Measurements from ENCODE around the gene TDRD7. TPM values are rescaled to one million over a fixed set of nuclear protein-coding genes. Genes with fewer than 3 reads are reported as not detected.

Gene TDRD7
- total RNA-seq, 1 donor from 2014 or later: 8.1 TPM

DNA sequence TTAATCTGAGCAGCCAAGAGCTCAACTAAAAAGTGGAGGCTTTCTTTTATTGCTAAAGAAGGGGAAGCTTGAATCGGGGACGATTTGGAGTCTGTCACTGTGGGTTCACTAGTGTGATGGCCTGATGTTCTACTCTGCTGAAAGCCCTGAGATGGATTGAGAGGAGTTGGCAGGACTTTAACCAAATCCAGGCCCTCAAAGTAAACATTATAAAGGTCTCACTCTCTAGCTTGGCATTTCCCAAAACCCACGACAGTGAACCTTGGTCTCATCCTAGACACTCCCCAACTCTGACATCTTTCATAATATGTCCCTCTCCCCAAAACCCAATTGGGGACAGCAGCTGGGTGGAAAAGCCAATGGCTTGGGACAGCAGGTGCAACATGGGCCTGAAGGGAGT lies 122.3 kb downstream of the TDRD7 start:
- H3K9me3 Mint-ChIP-seq: no peaks in the 10 kb centered on the region

DNA sequence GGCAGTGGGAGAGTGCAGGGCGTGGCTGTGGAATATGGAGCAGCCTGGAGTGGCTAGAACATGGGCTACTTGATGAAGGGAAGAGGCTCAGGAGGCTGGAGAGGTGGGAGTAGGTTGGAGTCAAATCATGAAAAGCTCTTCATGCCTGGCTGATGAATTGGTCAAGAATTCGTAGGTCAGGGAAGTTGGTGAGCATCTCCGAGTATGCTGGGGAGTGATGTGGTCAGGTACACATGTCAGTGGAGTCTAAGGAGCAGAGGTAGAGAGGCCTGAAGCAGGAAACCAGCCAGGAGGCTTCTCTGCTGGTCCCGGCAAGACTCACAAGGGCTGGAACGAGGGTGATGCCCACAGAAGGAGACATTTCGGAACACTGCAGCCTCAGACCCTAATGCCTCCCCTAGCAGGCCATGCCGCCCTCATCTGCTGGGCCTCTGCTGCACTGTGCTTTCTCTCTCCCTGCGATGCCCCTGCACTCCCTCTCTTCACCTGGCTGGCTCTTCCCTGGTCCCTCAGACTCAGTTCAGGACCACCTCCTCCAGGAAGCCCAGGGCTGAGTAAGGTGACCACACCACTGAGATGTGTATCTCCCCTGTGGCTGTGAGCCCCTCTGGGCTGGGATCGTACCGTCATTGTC lies 123.2 kb downstream of the TDRD7 start:
- H3K4me3 ChIP-seq: no peak overlapping the region
- H3K9me3 Mint-ChIP-seq: no peaks in the 10 kb centered on the region
- no peak overlapping the region for H3K9ac ChIP-seq
- H2AFZ ChIP-seq (replicated peaks): no peak overlapping the region
- H3K36me3 ChIP-seq: no peaks in the 10 kb centered on the region
- no peak overlapping the region for H3K4me3 Mint-ChIP-seq
- no peaks in the 10 kb centered on the region for H3F3A ChIP-seq (ENCODE audit: low read depth)
- H3K4me1 ChIP-seq: no peaks in the 10 kb centered on the region
- no peak overlapping the region for H3K27ac Mint-ChIP-seq
- H3K27ac ChIP-seq: no peak overlapping the region
- TF ChIP-seq EZH2 (IDR thresholded peaks at IDR 0.05) (no peak), EZH2phosphoT487 (IDR thresholded peaks at IDR 0.05) (no peak)
- TF ChIP-seq, protein P1, sequence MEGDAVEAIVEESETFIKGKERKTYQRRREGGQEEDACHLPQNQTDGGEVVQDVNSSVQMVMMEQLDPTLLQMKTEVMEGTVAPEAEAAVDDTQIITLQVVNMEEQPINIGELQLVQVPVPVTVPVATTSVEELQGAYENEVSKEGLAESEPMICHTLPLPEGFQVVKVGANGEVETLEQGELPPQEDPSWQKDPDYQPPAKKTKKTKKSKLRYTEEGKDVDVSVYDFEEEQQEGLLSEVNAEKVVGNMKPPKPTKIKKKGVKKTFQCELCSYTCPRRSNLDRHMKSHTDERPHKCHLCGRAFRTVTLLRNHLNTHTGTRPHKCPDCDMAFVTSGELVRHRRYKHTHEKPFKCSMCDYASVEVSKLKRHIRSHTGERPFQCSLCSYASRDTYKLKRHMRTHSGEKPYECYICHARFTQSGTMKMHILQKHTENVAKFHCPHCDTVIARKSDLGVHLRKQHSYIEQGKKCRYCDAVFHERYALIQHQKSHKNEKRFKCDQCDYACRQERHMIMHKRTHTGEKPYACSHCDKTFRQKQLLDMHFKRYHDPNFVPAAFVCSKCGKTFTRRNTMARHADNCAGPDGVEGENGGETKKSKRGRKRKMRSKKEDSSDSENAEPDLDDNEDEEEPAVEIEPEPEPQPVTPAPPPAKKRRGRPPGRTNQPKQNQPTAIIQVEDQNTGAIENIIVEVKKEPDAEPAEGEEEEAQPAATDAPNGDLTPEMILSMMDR (IDR thresholded peaks at IDR 0.05): no peak
- DNase-seq (ENCODE audit: low spot score): no peak
- no peaks in the 10 kb centered on the region for H3K79me2 ChIP-seq (ENCODE audit: low read depth)
- H3K9me3 ChIP-seq (ENCODE audit: low read depth): no peaks in the 10 kb centered on the region
- H3K27me3 Mint-ChIP-seq (ENCODE audit: insufficient read depth, low read depth): no peaks in the 10 kb centered on the region
- no peaks in the 10 kb centered on the region for H3K36me3 Mint-ChIP-seq
- H3K4me2 ChIP-seq: no peak overlapping the region
- no peaks in the 10 kb centered on the region for H3K27me3 ChIP-seq
- H3K4me1 Mint-ChIP-seq: peaks cover 6% of the 10 kb centered on the region
- H4K20me1 ChIP-seq (ENCODE audit: low read depth): no peaks in the 10 kb centered on the region

More for the DNA sequence above, 122.3 kb downstream of the TDRD7 start:
- H4K20me1 ChIP-seq (ENCODE audit: low read depth): no peaks in the 10 kb centered on the region
- no peak for DNase-seq (ENCODE audit: low spot score)
- H3K79me2 ChIP-seq (ENCODE audit: low read depth): no peaks in the 10 kb centered on the region
- no peak overlapping the region for H3K4me3 ChIP-seq
- H3K36me3 Mint-ChIP-seq: no peaks in the 10 kb centered on the region
- H3K9me3 ChIP-seq (ENCODE audit: low read depth): no peaks in the 10 kb centered on the region
- H3K4me2 ChIP-seq: no peak overlapping the region
- H3F3A ChIP-seq (ENCODE audit: low read depth): peaks cover under 1% of the 10 kb centered on the region
- no peaks in the 10 kb centered on the region for H3K27me3 ChIP-seq
- no peak overlapping the region for H3K27ac Mint-ChIP-seq
- H3K9ac ChIP-seq: no peak overlapping the region
- no peak overlapping the region for H3K27ac ChIP-seq
- H3K4me1 ChIP-seq: no peaks in the 10 kb centered on the region
- TF ChIP-seq, protein P1 (IDR thresholded peaks at IDR 0.05): no peak
- no peak overlapping the region for H2AFZ ChIP-seq (replicated peaks)
- peaks cover 4% of the 10 kb centered on the region for H3K27me3 Mint-ChIP-seq (ENCODE audit: insufficient read depth, low read depth)
- H3K4me3 Mint-ChIP-seq: no peak overlapping the region
- H3K4me1 Mint-ChIP-seq: peaks cover 6% of the 10 kb centered on the region
- H3K36me3 ChIP-seq: no peaks in the 10 kb centered on the region

DNA sequence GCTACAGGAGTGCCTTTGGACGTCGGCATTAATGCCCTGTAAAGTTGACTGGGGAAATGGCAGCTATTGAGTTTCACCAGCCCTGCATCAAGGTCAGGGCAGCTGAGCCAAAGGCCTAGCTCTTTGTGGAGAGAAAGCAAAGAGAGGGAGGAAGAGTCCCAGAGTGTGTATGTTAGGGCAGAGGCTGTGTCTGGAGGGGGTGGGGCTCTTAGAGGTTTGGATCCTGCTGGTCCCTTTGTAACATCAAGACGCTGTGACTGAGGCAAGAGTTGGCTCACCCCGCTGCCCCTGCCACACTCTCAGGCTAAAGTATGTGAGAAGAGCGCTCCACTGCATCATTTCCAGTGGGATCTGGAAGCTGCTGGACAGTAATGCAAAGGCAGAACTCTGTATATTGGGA lies 123.9 kb downstream of the TDRD7 start:
- Histone ChIP-seq H2AFZ (replicated peaks) (no peak overlapping the region), H3K9me3 (ENCODE audit: low read depth) (no peaks in the 10 kb centered on the region), H4K20me1 (ENCODE audit: low read depth) (no peaks in the 10 kb centered on the region), H3K36me3 (no peaks in the 10 kb centered on the region), H3K27ac (no peak overlapping the region), H3K79me2 (ENCODE audit: low read depth) (no peaks in the 10 kb centered on the region), H3K4me3 (no peak overlapping the region), H3F3A (ENCODE audit: low read depth) (no peaks in the 10 kb centered on the region), H3K27me3 (no peaks in the 10 kb centered on the region), H3K4me2 (no peak overlapping the region), H3K4me1 (no peaks in the 10 kb centered on the region), H3K9ac (no peak overlapping the region)
- peaks cover 6% of the 10 kb centered on the region for H3K4me1 Mint-ChIP-seq
- no peak overlapping the region for H3K27ac Mint-ChIP-seq
- H3K27me3 Mint-ChIP-seq (ENCODE audit: insufficient read depth, low read depth): no peaks in the 10 kb centered on the region
- no peaks in the 10 kb centered on the region for H3K36me3 Mint-ChIP-seq
- H3K4me3 Mint-ChIP-seq: no peak overlapping the region
- no peaks in the 10 kb centered on the region for H3K9me3 Mint-ChIP-seq
- TF ChIP-seq, protein P1 (IDR thresholded peaks at IDR 0.05): no peak
- no peak for TF ChIP-seq EZH2phosphoT487 (IDR thresholded peaks at IDR 0.05)
- TF ChIP-seq EZH2 (IDR thresholded peaks at IDR 0.05): no peak
- DNase-seq (ENCODE audit: low spot score): no peak

All from neural progenitor cell (in vitro differentiated cells).